ENCODE data around the gene STARD9. TPM values are rescaled to one million over a fixed set of nuclear protein-coding genes. Genes with fewer than 3 reads are reported as not detected.

The STARD9 gene
- total RNA-seq, 1 experiment from 2014 or later, result 5.0 TPM

DNA sequence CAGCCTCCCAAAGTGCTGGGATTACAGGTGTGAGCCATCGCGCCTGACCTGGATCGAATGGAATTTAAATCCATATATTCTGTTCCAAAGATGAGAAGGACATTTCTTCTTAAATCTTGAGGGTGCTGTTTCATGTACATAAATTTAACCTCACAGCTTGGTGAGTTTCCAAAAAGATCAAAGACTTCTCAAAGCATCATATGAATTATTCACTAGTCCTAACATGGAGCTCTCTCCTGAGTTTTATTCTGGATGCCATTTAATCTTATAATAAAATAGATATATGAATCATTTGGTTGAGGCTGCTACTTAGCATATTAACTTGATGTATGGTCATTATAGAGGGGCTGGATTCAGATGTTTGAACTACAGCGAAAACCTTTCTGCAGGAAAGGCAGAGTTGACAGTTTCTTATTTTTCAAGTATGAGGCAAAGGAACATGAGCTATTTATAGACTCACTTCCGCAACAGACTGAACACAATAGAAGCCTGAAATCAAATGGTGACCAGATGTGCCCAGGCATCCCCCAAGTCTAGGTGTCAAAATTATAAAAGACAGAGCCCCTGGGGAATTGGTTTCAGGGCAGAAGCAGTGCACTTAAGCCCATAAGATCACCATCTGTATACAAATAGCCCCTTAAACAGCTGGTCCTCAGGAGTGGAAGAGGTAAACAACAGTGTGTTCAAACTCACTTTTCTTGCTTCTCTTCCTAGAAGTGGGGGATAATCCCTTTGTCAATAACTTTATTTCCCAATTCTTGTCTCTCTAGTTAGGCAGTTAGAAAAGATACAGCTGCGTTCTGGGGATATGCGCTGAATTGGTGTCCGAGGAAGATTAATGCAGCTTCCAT is 29.7 kb downstream of the STARD9 start:
- H3K79me2 ChIP-seq (ENCODE audit: insufficient read depth, low read length), result no peaks in the 10 kb centered on the region
- RAD21 ChIA-PET (ENCODE audit: low non-redundant PET in 1 of 2, low total read pairs in 2 of 2, uncharacterized antibody in 2 of 2, unreplicated experiment in 2 of 2), result no interaction called here
- no peaks in the 10 kb centered on the region for H3K9me3 ChIP-seq (ENCODE audit: control insufficient read depth in 1 of 2, insufficient read depth in 1 of 2, low read depth in 1 of 2, low read length in 2 of 2)
- H3K4me2 ChIP-seq (ENCODE audit: low read length), result no peak overlapping the region
- no peaks in the 10 kb centered on the region for H3K27me3 ChIP-seq (ENCODE audit: insufficient read depth, low read length)
- no peak overlapping the region for H2AFZ ChIP-seq (ENCODE audit: low read depth, low read length, poor library complexity, severe bottlenecking)
- POLR2A ChIA-PET, result interaction anchor here (0.9 kb wide), 1 partner anchor 33 kb away, joined by 3 read pairs; no protein-coding TSS in a partner anchor
- intact Hi-C loops (cut with micrococcal nuclease), result no loop called here
- H3K4me1 ChIP-seq (ENCODE audit: control insufficient read depth in 1 of 2, insufficient read depth in 2 of 2, low read length in 2 of 2), result peaks cover 0 to 5% of the 10 kb centered on the region in 2 experiments; a peak in 2 of 4 replicates
- no peaks in the 10 kb centered on the region for H4K20me1 ChIP-seq (ENCODE audit: insufficient read depth)
- H3K4me3 ChIP-seq (replicated peaks in 1 of 2; ENCODE audit: low read depth in 1 of 2, low read length in 2 of 2), result no peak overlapping the region
- CTCF ChIA-PET, result interaction anchor here (1.5 kb wide), 1 partner anchor 9 kb away, joined by 3 read pairs; no protein-coding TSS in a partner anchor
- no peak for ATAC-seq
- H3K9ac ChIP-seq (ENCODE audit: low read length), result no peak overlapping the region
- no peak overlapping the region for H3K27ac ChIP-seq (ENCODE audit: low read depth, low read length)
- H3K36me3 ChIP-seq (ENCODE audit: control insufficient read depth in 1 of 2, insufficient read depth in 2 of 2, low read length in 2 of 2), result no peaks in the 10 kb centered on the region
- no peak for DNase-seq (ENCODE audit: low read depth, low spot score)
- BruUV-seq (replicated peaks), result no TSS peak
- no peak for TF ChIP-seq FOSL1 (IDR thresholded peaks at IDR 0.05; ENCODE audit: low read depth)
- TF ChIP-seq REST (IDR thresholded peaks at IDR 0.05; ENCODE audit: low read depth), result no peak
- no peak for TF ChIP-seq MAX (IDR thresholded peaks at IDR 0.05)
- no peak for TF ChIP-seq JUND (IDR thresholded peaks at IDR 0.05)
- TF ChIP-seq ZBTB33 (IDR thresholded peaks at IDR 0.05; ENCODE audit: extremely low read depth, insufficient replicate concordance, low read length), result no peak
- TF ChIP-seq, protein P1, sequence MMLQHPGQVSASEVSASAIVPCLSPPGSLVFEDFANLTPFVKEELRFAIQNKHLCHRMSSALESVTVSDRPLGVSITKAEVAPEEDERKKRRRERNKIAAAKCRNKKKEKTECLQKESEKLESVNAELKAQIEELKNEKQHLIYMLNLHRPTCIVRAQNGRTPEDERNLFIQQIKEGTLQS (IDR thresholded peaks at IDR 0.05), result no peak
- no peak for TF ChIP-seq CBX3 (IDR thresholded peaks at IDR 0.05; ENCODE audit: low read depth)
- no peak for TF ChIP-seq RAD21 (IDR thresholded peaks at IDR 0.05; ENCODE audit: low read depth)
- TF ChIP-seq SP1 (IDR thresholded peaks at IDR 0.05; ENCODE audit: low read depth), result no peak
- TF ChIP-seq TCF7L2 (IDR thresholded peaks at IDR 0.05; ENCODE audit: borderline replicate concordance, extremely low read depth, insufficient read depth, insufficient read length), result no peak
- no peak for TF ChIP-seq POLR2A (IDR thresholded peaks at IDR 0.05; ENCODE audit: borderline replicate concordance, extremely low read depth, insufficient read depth, insufficient read length)
- no peak for TF ChIP-seq EZH2 (IDR thresholded peaks at IDR 0.05)
- TF ChIP-seq SIN3A (IDR thresholded peaks at IDR 0.05; ENCODE audit: low read depth), result no peak
- H3K9me2 ChIP-seq (ENCODE audit: insufficient read depth), result no peaks in the 10 kb centered on the region
